ENCODE measurements around the gene ETV5.

The ETV5 gene

GRCh38 chr3:186108941-186109865, at the start of gene ETV5:
TSS of gene ETV5 (minus strand) at chr3:186109089. CDS start at chr3:186105868, 3,221 bp downstream.
- peak; percentile 83 for DNase-seq

GRCh38 chr3:186154641-186155040, 45.8 kb upstream of the ETV5 start:
- DNase-seq: no peak

GRCh38 chr3:186152889-186153292, 44.0 kb upstream of the ETV5 start:
- no peak for DNase-seq

- no peak for DNase-seq
Measured at GRCh38 chr3:186152361-186152798, 43.5 kb upstream of the ETV5 start.

- DNase-seq: no peak
Measured at GRCh38 chr3:186151077-186151971, 42.4 kb upstream of the ETV5 start.

- no peak for DNase-seq
Measured at GRCh38 chr3:186150041-186150830, 41.3 kb upstream of the ETV5 start.

- no peak for DNase-seq
Measured at GRCh38 chr3:186149319-186149960, 40.6 kb upstream of the ETV5 start.

GRCh38 chr3:186144257-186144656, 35.4 kb upstream of the ETV5 start:
- DNase-seq: no peak

- DNase-seq: no peak
Measured at GRCh38 chr3:186143250-186143649, 34.4 kb upstream of the ETV5 start.

GRCh38 chr3:186142393-186142932, 33.6 kb upstream of the ETV5 start:
- no peak for DNase-seq

- DNase-seq: no peak
Measured at GRCh38 chr3:186141790-186142189, 32.9 kb upstream of the ETV5 start.

GRCh38 chr3:186138272-186138981, 29.5 kb upstream of the ETV5 start:
- DNase-seq: no peak

GRCh38 chr3:186137051-186137685, 28.3 kb upstream of the ETV5 start:
- no peak for DNase-seq

GRCh38 chr3:186133980-186134379, 25.1 kb upstream of the ETV5 start:
- DNase-seq: no peak

GRCh38 chr3:186132487-186132886, 23.6 kb upstream of the ETV5 start:
- DNase-seq: no peak

GRCh38 chr3:186129206-186129605, 20.3 kb upstream of the ETV5 start:
- no peak for DNase-seq

- no peak for DNase-seq
Measured at GRCh38 chr3:186128158-186128557, 19.3 kb upstream of the ETV5 start.

GRCh38 chr3:186127463-186127862, 18.6 kb upstream of the ETV5 start:
- no peak for DNase-seq

GRCh38 chr3:186125118-186125517, 16.2 kb upstream of the ETV5 start:
- DNase-seq: no peak

- DNase-seq: no peak
Measured at GRCh38 chr3:186124592-186124991, 15.7 kb upstream of the ETV5 start.

- DNase-seq: no peak
Measured at GRCh38 chr3:186123012-186123411, 14.1 kb upstream of the ETV5 start.
